H1 (cell line): Measurements from ENCODE around the gene BSND. TPM values are rescaled to one million over a fixed set of nuclear protein-coding genes. Genes with fewer than 3 reads are reported as not detected.
A peak's percentile ranks its signal among the peaks of the same experiment; 100 is the strongest.

Experiments
- CTCF ChIA-PET: fragments of 300-600 bp; sonication (Branson Sonifier 250); formaldehyde crosslinking; loops from one replicate; lab custom pipeline; 2021; ENCODE audit not compliant: partially characterized antibody; lab: Charles Lee
- POLR2A ChIA-PET: fragments of 300-600 bp; sonication (Branson Sonifier 250); formaldehyde crosslinking; loops from one replicate; lab custom pipeline; 2021; ENCODE audit warnings: inconsistent platforms; ENCODE audit not compliant: partially characterized antibody; lab: Charles Lee
- DNase-seq, 2 experiments: peaks; one replicate each; pipeline versions ENCODE4 v3.0.0 to v3.0.0-alpha.2; 2010 to 2022; ENCODE audit warnings: low spot score in 2 of 2, low read depth in 1 of 2, mixed read lengths in 1 of 2
- FAIRE-seq: peaks from 2 replicates; lab custom pipeline; 2011; peaks lifted over from hg19 to GRCh38; lab: Jason Lieb, UNC
- H2AFZ ChIP-seq: 2 replicates; pipeline ENCODE4 v1.8.1; 2012; ENCODE audit warnings: low read length, inconsistent platforms
- H2AK5ac ChIP-seq: 2 replicates; pipeline ENCODE4 v1.6.1; 2013; ENCODE audit warnings: low read depth, low read length
- H2BK120ac ChIP-seq: replicated peaks from 2 replicates; pipeline ENCODE3; 2013; ENCODE audit warnings: low read depth, low read length, inconsistent platforms
- H2BK12ac ChIP-seq: 2 replicates; pipeline ENCODE4 v1.6.1; 2013; ENCODE audit warnings: low read depth, low read length
- H2BK15ac ChIP-seq: 2 replicates; pipeline ENCODE4 v1.6.1; 2013; ENCODE audit warnings: low read length
- H2BK20ac ChIP-seq: 2 replicates; pipeline ENCODE4 v1.6.1; 2013; ENCODE audit warnings: low read length
- H2BK5ac ChIP-seq: 2 replicates; pipeline ENCODE4 v1.6.1; 2013; ENCODE audit warnings: low read depth, low read length
- H3K14ac ChIP-seq: 2 replicates; pipeline ENCODE4 v1.6.1; 2013; ENCODE audit warnings: inconsistent platforms; ENCODE audit not compliant: insufficient read length
- H3K18ac ChIP-seq: 2 replicates; pipeline ENCODE4 v1.6.1; 2013; ENCODE audit warnings: low read length; ENCODE audit errors: extremely low read depth
- H3K23ac ChIP-seq: 2 replicates; pipeline ENCODE4 v1.6.1; 2013; ENCODE audit warnings: inconsistent platforms; ENCODE audit not compliant: insufficient read length
- H3K23me2 ChIP-seq: 2 replicates; pipeline ENCODE4 v1.6.1; 2013; ENCODE audit warnings: low read depth, low read length
- H3K27ac ChIP-seq: 2 replicates; pipeline ENCODE4 v1.6.1; 2011; ENCODE audit warnings: low read depth, low read length, inconsistent platforms
- H3K27me3 ChIP-seq, 4 experiments: replicated peaks in 1 of 4; 1 replicate in 1 of 4; 2 replicates in 3 of 4; pipeline versions ENCODE4 v1.6.1 to v1.8.1; 2011 to 2013; ENCODE audit warnings: low read length in 3 of 4, mild to moderate bottlenecking in 3 of 4, inconsistent platforms in 2 of 4, mixed read lengths in 2 of 4, moderate library complexity in 1 of 4; ENCODE audit not compliant: control insufficient read depth in 3 of 4, insufficient read depth in 3 of 4; ENCODE audit errors: extremely low read depth in 1 of 4
- H3K36me3 ChIP-seq, 4 experiments: 2 replicates each; pipeline versions ENCODE4 v1.6.1 to v1.8.1; 2011 to 2013; ENCODE audit warnings: mild to moderate bottlenecking in 4 of 4, low read length in 3 of 4, moderate library complexity in 2 of 4, control low read depth in 1 of 4, inconsistent platforms in 1 of 4; ENCODE audit not compliant: insufficient read depth in 4 of 4, control insufficient read depth in 2 of 4
- H3K4ac ChIP-seq: replicated peaks from 2 replicates; pipeline ENCODE3; 2013; ENCODE audit warnings: low read length, low read depth, mixed read lengths, inconsistent platforms; ENCODE audit not compliant: insufficient read length
- H3K4me1 ChIP-seq, 4 experiments: replicated peaks in 1 of 4; 1 replicate in 1 of 4; 2 replicates in 3 of 4; pipeline versions ENCODE4 v1.6.1 to v1.8.1; 2011 to 2013; ENCODE audit warnings: low read length in 3 of 4, inconsistent platforms in 2 of 4, mixed read lengths in 1 of 4; ENCODE audit not compliant: insufficient read depth in 4 of 4, control insufficient read depth in 3 of 4
- H3K4me2 ChIP-seq, 2 experiments: 2 replicates each; pipeline versions ENCODE4 v1.6.1 to v1.8.1; 2011 to 2013; ENCODE audit warnings: low read depth in 2 of 2, low read length in 2 of 2, control low read depth in 1 of 2, inconsistent platforms in 1 of 2, mild to moderate bottlenecking in 1 of 2; ENCODE audit not compliant: insufficient read depth in 1 of 2
- H3K4me3 ChIP-seq, 4 experiments: fragments of 200-600, 300-600 bp in 1 of 4; sonication (generic), shearing (Covaris generic), sonication (Bioruptor Twin) in 1 of 4; 2 replicates each; pipeline versions ENCODE4 v1.5.1 to v1.8.1; 2011 to 2016; ENCODE audit warnings: low read length in 4 of 4, low read depth in 3 of 4, control low read depth in 2 of 4, inconsistent platforms in 2 of 4, mild to moderate bottlenecking in 2 of 4, mixed read lengths in 1 of 4, moderate library complexity in 1 of 4; ENCODE audit not compliant: insufficient read depth in 2 of 4; ENCODE audit errors: extremely low read depth in 1 of 4
- H3K56ac ChIP-seq: replicated peaks from 2 replicates; pipeline ENCODE3; 2013; ENCODE audit warnings: low read depth, mild to moderate bottlenecking, mixed read lengths, low read length, inconsistent platforms; ENCODE audit not compliant: insufficient read length
- H3K79me1 ChIP-seq: 2 replicates; pipeline ENCODE4 v1.6.1; 2013; ENCODE audit warnings: low read depth, low read length, control low read depth
- H3K79me2 ChIP-seq, 2 experiments: 2 replicates each; pipeline versions ENCODE4 v1.6.1 to v1.8.1; 2012 to 2013; ENCODE audit warnings: low read length in 2 of 2, mild to moderate bottlenecking in 2 of 2, inconsistent platforms in 1 of 2; ENCODE audit not compliant: insufficient read depth in 2 of 2, control insufficient read depth in 1 of 2
- H3K9ac ChIP-seq, 4 experiments: replicated peaks in 1 of 4; 1 replicate in 1 of 4; 2 replicates in 3 of 4; pipeline versions ENCODE4 v1.6.1 to v1.8.1; 2011 to 2013; ENCODE audit warnings: low read depth in 3 of 4, low read length in 3 of 4, control low read depth in 2 of 4, mild to moderate bottlenecking in 2 of 4, moderate library complexity in 2 of 4, inconsistent platforms in 1 of 4; ENCODE audit errors: extremely low read depth in 1 of 4
- H3K9me3 ChIP-seq, 2 experiments: 2 replicates each; pipeline versions ENCODE4 v1.6.1 to v1.8.1; 2012 to 2013; ENCODE audit warnings: mild to moderate bottlenecking in 2 of 2, moderate library complexity in 2 of 2, control low read depth in 1 of 2, inconsistent platforms in 1 of 2, low read depth in 1 of 2, low read length in 1 of 2, mixed read lengths in 1 of 2; ENCODE audit not compliant: insufficient read depth in 2 of 2
- H4K20me1 ChIP-seq, 2 experiments: replicated peaks in 1 of 2; 2 replicates each; pipeline versions ENCODE3 to v1.8.1; 2011 to 2013; ENCODE audit warnings: inconsistent platforms in 2 of 2, low read length in 2 of 2, mild to moderate bottlenecking in 1 of 2; ENCODE audit not compliant: insufficient read depth in 2 of 2, control insufficient read depth in 1 of 2
- H4K5ac ChIP-seq: 2 replicates; pipeline ENCODE4 v1.6.1; 2013; ENCODE audit warnings: low read length, low read depth, mixed read lengths, inconsistent platforms; ENCODE audit not compliant: insufficient read length
- H4K8ac ChIP-seq: 2 replicates; pipeline ENCODE4 v1.8.0; 2013; ENCODE audit warnings: mild to moderate bottlenecking, moderate library complexity, low read length, inconsistent platforms; ENCODE audit not compliant: insufficient read depth; ENCODE audit errors: extremely low read depth
- H4K91ac ChIP-seq: replicated peaks from 2 replicates; pipeline ENCODE3; 2013; ENCODE audit warnings: low read length, mixed read lengths, inconsistent platforms; ENCODE audit not compliant: insufficient read length
- CTBP2 ChIP-seq: IDR thresholded peaks from 2 replicates; pipeline ENCODE4 v1.7.0; 2011; ENCODE audit warnings: borderline replicate concordance, mild to moderate bottlenecking, moderate library complexity, mixed read lengths, low read length; ENCODE audit not compliant: insufficient read depth, insufficient read length
- TEAD4 ChIP-seq: IDR thresholded peaks from 2 replicates; pipeline ENCODE4 v1.6.1; 2012; ENCODE audit warnings: low read depth, low read length, inconsistent platforms, mixed read lengths
- WGBS, 2 experiments: shearing (Covaris generic) in 1 of 2; methylation state at CpG; one replicate each; pipeline versions ENCODE4 v1.1.6 to v1.1.7; 2013 to 2015; ENCODE audit warnings: low lambda C conversion rate in 2 of 2, mixed read lengths in 2 of 2, inconsistent platforms in 1 of 2, low coverage in 1 of 2, missing lambda C conversion rate in 1 of 2; ENCODE audit not compliant: insufficient replicate concordance in 2 of 2, insufficient coverage in 1 of 2, insufficient read length in 1 of 2; ENCODE audit errors: extremely low coverage in 1 of 2, missing lambda C conversion rate in 1 of 2; 5-methylcytosine and 5-hydroxymethylcytosine counted together
- polyA plus RNA-seq, 7 experiments: library from polyadenylated mRNA; depleted of rRNA in 3 of 7; stranded (reverse) in 5 of 7; unstranded in 2 of 7; fragments of >200 nt in 5 of 7; fragments of 200-250 nt in 2 of 7; gene quantifications; 1 replicate in 5 of 7; 2 replicates in 1 of 7; 4 replicates in 1 of 7; pipeline versions ENCODE4 v1.2.1 to v1.2.3, GENCODE V29; 2011 to 2013; ENCODE audit warnings: missing spikeins in 2 of 7, mixed read lengths in 2 of 7
- total RNA-seq: library from RNA; stranded (reverse); fragmentation: NEBNext Ultra II Directional; extraction: Animal tissue kit (Norgen Biotek cat#: 25700); gene quantifications from 2 replicates; pipeline ENCODE4 v1.2.1, GENCODE V29; 2021

Gene BSND
- total and polyA plus RNA-seq, 2 of the 8 experiments (the other 6 are each of a cell fraction or from before 2014, with no cell fraction given) = 0.43 to 0.68 TPM

DNA sequence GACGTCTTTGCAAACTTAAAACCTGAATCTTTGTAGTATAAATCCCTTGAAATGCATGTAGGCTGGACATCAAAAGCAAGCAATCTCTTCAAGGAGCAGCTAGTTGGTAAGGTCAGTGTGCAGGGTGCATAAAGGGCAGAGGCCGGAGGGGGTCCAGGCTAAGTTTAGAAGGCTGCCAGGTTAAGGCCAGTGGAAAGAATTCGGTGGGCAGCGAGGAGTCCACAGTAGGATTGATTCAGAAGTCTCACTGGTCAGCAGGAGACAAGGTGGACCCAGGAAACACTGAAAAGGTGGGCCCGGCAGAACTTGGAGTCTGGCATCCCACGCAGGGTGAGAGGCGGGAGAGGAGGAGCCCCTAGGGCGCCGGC, 40.2 kb downstream of the BSND start:
- Histone ChIP-seq H3K18ac (peak overlapping the region; percentile 96; the same call in 1 of the 2 replicates), H3K56ac (no peak overlapping the region), H3K23me2 (peaks cover 13% of the 10 kb centered on the region; the same call in 1 of the 2 replicates), H4K5ac (no peak overlapping the region), H3K27ac (no peak overlapping the region), H3K79me2 (peaks cover 6 to 16% of the 10 kb centered on the region in 2 experiments; a peak in 2 of 4 replicates), H2BK20ac (no peak overlapping the region), H3K4ac (no peak overlapping the region), H4K8ac (no peak overlapping the region), H3K14ac (no peak overlapping the region), H2AK5ac (no peak overlapping the region), H3K36me3 (peaks cover 0 to 3% (median 0%) of the 10 kb centered on the region in 4 experiments; a peak in 1 of 8 replicates), H4K91ac (no peak overlapping the region), H2BK5ac (0 out of 2 replicates have a peak overlapping the region, but pooled peaks have one; percentile 37), H3K79me1 (no peaks in the 10 kb centered on the region; the same call in none of the 2 replicates), H3K4me2 (peak overlapping the region; percentile 89 to 99), H4K20me1 (peaks cover 0 to 12% of the 10 kb centered on the region in 2 experiments), H3K23ac (no peak overlapping the region), H3K27me3 (peaks cover 9 to 39% (median 37%) of the 10 kb centered on the region in 4 experiments), H2BK15ac (no peak overlapping the region), H3K9ac (no peak overlapping the region; a peak in 2 of 7 replicates), H3K9me3 (no peaks in the 10 kb centered on the region), H3K4me3 (peak overlapping the region; percentile 48 to 65 (median 56); a peak in 6 of 8 replicates), H2BK120ac (no peak overlapping the region), H2BK12ac (peak overlapping the region; percentile 95; the same call in 1 of the 2 replicates), H2AFZ (peak overlapping the region; percentile 77; the same call in 1 of the 2 replicates), H3K4me1 (peaks cover 0 to 13% (median 9%) of the 10 kb centered on the region in 4 experiments; a peak in 6 of 7 replicates)
- ChIA-PET CTCF (interaction anchor here (0.9 to 1.9 kb wide), 8 partner anchors 10 to 229 kb away, joined by 3 to 9 read pairs (median 4); no protein-coding TSS in a partner anchor), POLR2A (interaction anchor here (1.4 kb wide), 1 partner anchor 10 kb away, joined by 5 read pairs; no protein-coding TSS in a partner anchor)
- FAIRE-seq = no peak
- no peak for DNase-seq
- TF ChIP-seq CTBP2 = peak; percentile 7
- no peak for TF ChIP-seq TEAD4
- 30% methylated on average over 9 of the region's 9 CpGs; no CpG with 5 or more reads in 1 of the 2 experiments for WGBS, 2 experiments
